H9 (cell line): ENCODE results near the gene FAU. TPM values are rescaled to one million over a fixed set of nuclear protein-coding genes. Genes with fewer than 3 reads are reported as not detected.

ENCODE experiments used
- DNase-seq: peaks from one replicate; pipeline ENCODE4 v3.0.0-alpha.2; 2017
- H2AFZ ChIP-seq: one replicate; pipeline ENCODE4 v1.6.1; 2013; ENCODE audit warnings: mild to moderate bottlenecking, low read length, control low read depth, moderate library complexity
- H2AK5ac ChIP-seq: 2 replicates; pipeline ENCODE4 v1.6.1; 2013; ENCODE audit warnings: low read length, control low read depth, mixed read lengths; ENCODE audit not compliant: insufficient read length
- H2BK120ac ChIP-seq: one replicate; pipeline ENCODE4 v1.6.1; 2013; ENCODE audit warnings: low read depth, mild to moderate bottlenecking, low read length, control low read depth, inconsistent platforms; ENCODE audit not compliant: poor library complexity, severe bottlenecking
- H2BK12ac ChIP-seq: 2 replicates; pipeline ENCODE4 v1.6.1; 2013; ENCODE audit warnings: low read length, control low read depth, mixed read lengths, low read depth; ENCODE audit not compliant: insufficient read length
- H2BK15ac ChIP-seq: 2 replicates; pipeline ENCODE4 v1.6.1; 2013; ENCODE audit warnings: low read depth, low read length, control low read depth
- H2BK20ac ChIP-seq: one replicate; pipeline ENCODE4 v1.6.1; 2013; ENCODE audit warnings: low read depth, mild to moderate bottlenecking, low read length, control low read depth, inconsistent platforms; ENCODE audit not compliant: poor library complexity, severe bottlenecking
- H2BK5ac ChIP-seq: 2 replicates; pipeline ENCODE4 v1.6.1; 2013; ENCODE audit warnings: low read length, control low read depth, mixed read lengths; ENCODE audit not compliant: insufficient read length
- H3K14ac ChIP-seq: 2 replicates; pipeline ENCODE4 v1.6.1; 2013; ENCODE audit warnings: low read length, control low read depth; ENCODE audit not compliant: insufficient read depth
- H3K18ac ChIP-seq: 2 replicates; pipeline ENCODE4 v1.6.1; 2013; ENCODE audit warnings: low read depth, mild to moderate bottlenecking, mixed read lengths, low read length, control low read depth; ENCODE audit not compliant: insufficient read length
- H3K23ac ChIP-seq: 2 replicates; pipeline ENCODE4 v1.6.1; 2013; ENCODE audit warnings: low read length, control low read depth, mixed read lengths, low read depth; ENCODE audit not compliant: insufficient read length
- H3K23me2 ChIP-seq: 2 replicates; pipeline ENCODE4 v1.6.1; 2013; ENCODE audit warnings: low read depth, mild to moderate bottlenecking, mixed read lengths, low read length, control low read depth; ENCODE audit not compliant: insufficient read length, poor library complexity, severe bottlenecking
- H3K27ac ChIP-seq: 2 replicates; pipeline ENCODE4 v1.5.1; 2013; ENCODE audit warnings: low read length, control low read depth, mixed read lengths, low read depth; ENCODE audit not compliant: insufficient read length
- H3K27me3 ChIP-seq: 2 replicates; pipeline ENCODE4 v1.6.1; 2013; ENCODE audit warnings: low read length, control low read depth, inconsistent platforms; ENCODE audit not compliant: insufficient read depth
- H3K4ac ChIP-seq: 2 replicates; pipeline ENCODE4 v1.6.1; 2013; ENCODE audit warnings: low read depth, mild to moderate bottlenecking, control low read depth, inconsistent platforms, low read length, moderate library complexity
- H3K4me1 ChIP-seq: 2 replicates; pipeline ENCODE4 v1.6.1; 2013; ENCODE audit warnings: low read length, control low read depth, inconsistent platforms; ENCODE audit not compliant: insufficient read depth
- H3K4me2 ChIP-seq: 2 replicates; pipeline ENCODE4 v1.6.1; 2013; ENCODE audit warnings: low read length, control low read depth, mixed read lengths; ENCODE audit not compliant: insufficient read length, insufficient read depth
- H3K56ac ChIP-seq: 2 replicates; pipeline ENCODE4 v1.6.1; 2013; ENCODE audit warnings: low read depth, mild to moderate bottlenecking, mixed read lengths, low read length, control low read depth; ENCODE audit not compliant: insufficient read length
- H3K79me1 ChIP-seq: 2 replicates; pipeline ENCODE4 v1.6.1; 2013; ENCODE audit warnings: low read depth, mild to moderate bottlenecking, moderate library complexity, low read length, control low read depth, inconsistent platforms; ENCODE audit not compliant: insufficient read depth, poor library complexity, severe bottlenecking
- H3K79me2 ChIP-seq: 2 replicates; pipeline ENCODE4 v1.6.1; 2013; ENCODE audit warnings: low read length, control low read depth, inconsistent platforms; ENCODE audit not compliant: insufficient read depth
- H3K9ac ChIP-seq: 2 replicates; pipeline ENCODE4 v1.6.1; 2013; ENCODE audit warnings: low read length, control low read depth, mixed read lengths; ENCODE audit not compliant: insufficient read length; ENCODE audit errors: extremely low read depth
- H3K9me3 ChIP-seq: one replicate; pipeline ENCODE4 v1.6.1; 2013; ENCODE audit warnings: low read depth, low read length, inconsistent platforms; ENCODE audit not compliant: control insufficient read depth
- H3T11ph ChIP-seq: one replicate; pipeline ENCODE4 v1.6.1; 2013; ENCODE audit warnings: mild to moderate bottlenecking, low read length, control low read depth, inconsistent platforms
- H4K20me1 ChIP-seq: one replicate; pipeline ENCODE4 v1.6.1; 2013; ENCODE audit not compliant: control insufficient read depth, insufficient read length, insufficient read depth
- H4K5ac ChIP-seq: 2 replicates; pipeline ENCODE4 v1.6.1; 2013; ENCODE audit warnings: low read depth, mild to moderate bottlenecking, mixed read lengths, low read length, control low read depth; ENCODE audit not compliant: insufficient read length
- H4K8ac ChIP-seq: replicated peaks from 2 replicates; pipeline ENCODE4 v1.6.1; 2013; ENCODE audit warnings: low read length, control low read depth, mixed read lengths, low read depth; ENCODE audit not compliant: insufficient read length
- H4K91ac ChIP-seq: 2 replicates; pipeline ENCODE4 v1.6.1; 2013; ENCODE audit warnings: low read depth, mild to moderate bottlenecking, moderate library complexity, mixed read lengths, low read length, control low read depth; ENCODE audit not compliant: insufficient read length
- H3K27ac Mint-ChIP-seq, 3 experiments: 2 replicates in 2 of 3; 3 replicates in 1 of 3; pipeline ENCODE4 v1.8.0; 2020 to 2021; ENCODE audit warnings: mixed read lengths in 3 of 3, mild to moderate bottlenecking in 1 of 3, moderate library complexity in 1 of 3
- H3K27me3 Mint-ChIP-seq: 2 replicates; pipeline ENCODE4 v1.8.0; 2021; ENCODE audit warnings: low read depth, mild to moderate bottlenecking, moderate library complexity, mixed read lengths
- H3K36me3 Mint-ChIP-seq, 3 experiments: 2 replicates in 2 of 3; 3 replicates in 1 of 3; pipeline ENCODE4 v1.8.0; 2020 to 2021; ENCODE audit warnings: low read depth in 3 of 3, mixed read lengths in 3 of 3; ENCODE audit not compliant: insufficient read depth in 1 of 3
- H3K4me1 Mint-ChIP-seq, 2 experiments: 2 replicates each; pipeline ENCODE4 v1.8.0; 2020; ENCODE audit warnings: mixed read lengths in 2 of 2
- H3K4me3 Mint-ChIP-seq, 2 experiments: 2 replicates in 1 of 2; 3 replicates in 1 of 2; pipeline ENCODE4 v1.8.0; 2020 to 2021; ENCODE audit warnings: mild to moderate bottlenecking in 2 of 2, mixed read lengths in 2 of 2, moderate library complexity in 1 of 2
- H3K9me3 Mint-ChIP-seq, 2 experiments: 2 replicates in 1 of 2; 3 replicates in 1 of 2; pipeline ENCODE4 v1.8.0; 2020; ENCODE audit warnings: mild to moderate bottlenecking in 2 of 2, mixed read lengths in 2 of 2, moderate library complexity in 1 of 2
- WGBS: extraction: QIAGEN DNeasy Blood & Tissue Kit; methylation state at CpG from one replicate; pipeline ENCODE4 v1.1.7; 2013; ENCODE audit warnings: missing lambda C conversion rate, low lambda C conversion rate, mixed read lengths; ENCODE audit not compliant: insufficient read length; ENCODE audit errors: extremely low coverage; 5-methylcytosine and 5-hydroxymethylcytosine counted together
- total RNA-seq: library from RNA; stranded (reverse); gene quantifications from 2 replicates; pipeline ENCODE4 v1.2.1, GENCODE V29; 2021
- TF ChIP-seq, protein P1 (sequence below): fragments of 200-600 bp; sonication (generic); conservative IDR thresholded peaks from 3 replicates; pipeline ENCODE4 v1.8.0; 2021; ENCODE audit warnings: antibody characterized with exemption, mild to moderate bottlenecking

Gene FAU
- total RNA-seq, 1 experiment from 2014 or later = 898 TPM

GRCh38 chr11:65115361-65116082, 6.4 kb downstream of the FAU start:
- Histone ChIP-seq H4K20me1 (no peaks in the 10 kb centered on the region), H2BK12ac (no peak overlapping the region), H2BK20ac (no peak overlapping the region), H3K4ac (no peak overlapping the region), H3K9ac (no peak overlapping the region), H2AFZ (no peak overlapping the region), H3K9me3 (no peaks in the 10 kb centered on the region), H3K27me3 (no peaks in the 10 kb centered on the region), H3K4me2 (no peak overlapping the region), H3K23ac (no peak overlapping the region), H3K56ac (no peak overlapping the region), H3T11ph (no peak overlapping the region), H2BK5ac (no peak overlapping the region), H4K91ac (no peak overlapping the region), H3K79me2 (no peaks in the 10 kb centered on the region), H4K8ac (no peak overlapping the region), H3K18ac (no peak overlapping the region), H2AK5ac (no peak overlapping the region), H2BK15ac (no peak overlapping the region), H3K23me2 (peaks cover 18% of the 10 kb centered on the region), H2BK120ac (no peak overlapping the region), H3K27ac (no peak overlapping the region), H3K4me1 (no peaks in the 10 kb centered on the region), H3K79me1 (no peaks in the 10 kb centered on the region), H4K5ac (no peak overlapping the region), H3K14ac (no peak overlapping the region)
- Mint-ChIP-seq H3K4me3 (peak overlapping the region; percentile 84 to 89), H3K27me3 (peaks cover 1% of the 10 kb centered on the region; the same call in 1 of the 2 replicates), H3K4me1 (peaks cover 17 to 24% of the 10 kb centered on the region in 2 experiments), H3K27ac (peak overlapping the region in 1 of 3 experiments; percentile 61; a peak in 1 of 7 replicates), H3K9me3 (no peaks in the 10 kb centered on the region), H3K36me3 (peaks cover 15 to 51% (median 49%) of the 10 kb centered on the region in 3 experiments)
- TF ChIP-seq, protein P1, sequence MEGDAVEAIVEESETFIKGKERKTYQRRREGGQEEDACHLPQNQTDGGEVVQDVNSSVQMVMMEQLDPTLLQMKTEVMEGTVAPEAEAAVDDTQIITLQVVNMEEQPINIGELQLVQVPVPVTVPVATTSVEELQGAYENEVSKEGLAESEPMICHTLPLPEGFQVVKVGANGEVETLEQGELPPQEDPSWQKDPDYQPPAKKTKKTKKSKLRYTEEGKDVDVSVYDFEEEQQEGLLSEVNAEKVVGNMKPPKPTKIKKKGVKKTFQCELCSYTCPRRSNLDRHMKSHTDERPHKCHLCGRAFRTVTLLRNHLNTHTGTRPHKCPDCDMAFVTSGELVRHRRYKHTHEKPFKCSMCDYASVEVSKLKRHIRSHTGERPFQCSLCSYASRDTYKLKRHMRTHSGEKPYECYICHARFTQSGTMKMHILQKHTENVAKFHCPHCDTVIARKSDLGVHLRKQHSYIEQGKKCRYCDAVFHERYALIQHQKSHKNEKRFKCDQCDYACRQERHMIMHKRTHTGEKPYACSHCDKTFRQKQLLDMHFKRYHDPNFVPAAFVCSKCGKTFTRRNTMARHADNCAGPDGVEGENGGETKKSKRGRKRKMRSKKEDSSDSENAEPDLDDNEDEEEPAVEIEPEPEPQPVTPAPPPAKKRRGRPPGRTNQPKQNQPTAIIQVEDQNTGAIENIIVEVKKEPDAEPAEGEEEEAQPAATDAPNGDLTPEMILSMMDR = no peak
- DNase-seq = peak; percentile 27
- no CpG with 5 or more reads among the region's 21 CpGs for WGBS
